ENCODE data around the gene PRPS2. TPM values are rescaled to one million over a fixed set of nuclear protein-coding genes. Genes with fewer than 3 reads are reported as not detected.

The PRPS2 gene
- total and polyA plus RNA-seq, 2 donors = 39.7 to 73.9 TPM

DNA sequence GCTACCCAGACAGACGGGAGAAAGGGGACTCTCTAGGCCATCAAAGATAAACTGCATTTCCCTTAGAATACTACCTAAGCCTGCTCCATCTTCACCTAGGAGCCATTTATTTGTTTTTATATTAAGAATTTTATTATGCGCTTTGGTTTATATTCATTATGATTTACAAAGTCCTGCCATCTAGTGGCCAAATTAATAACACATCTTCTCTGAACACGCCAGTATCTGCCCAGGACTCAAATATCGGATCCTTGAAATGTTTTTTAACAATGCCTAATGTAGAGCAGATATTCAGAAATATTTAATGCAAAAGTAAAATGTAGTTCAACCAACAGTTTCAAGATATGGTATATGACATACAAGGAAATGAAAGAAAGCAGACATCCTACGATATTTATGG is 20.8 kb upstream of the PRPS2 start:
- Histone ChIP-seq H3K27me3 (ENCODE audit: control insufficient read depth in 2 of 2, insufficient read depth in 1 of 2, low read length in 1 of 2) (peaks cover 0 to 6% of the 10 kb centered on the region in 2 donors), H3K4me1 (ENCODE audit: control insufficient read depth in 2 of 2, insufficient read depth in 2 of 2, low read length in 2 of 2) (no peaks in the 10 kb centered on the region), H3K4me3 (ENCODE audit: low read length in 2 of 2) (no peak overlapping the region), H3K36me3 (ENCODE audit: control insufficient read depth in 2 of 2, insufficient read depth in 2 of 2, low read length in 1 of 2) (no peaks in the 10 kb centered on the region), H3K27ac (ENCODE audit: low read depth in 1 of 2, low read length in 1 of 2) (no peak overlapping the region), H3K9me3 (ENCODE audit: control insufficient read depth in 2 of 2, insufficient read depth in 1 of 2, low read length in 1 of 2) (no peaks in the 10 kb centered on the region)
- peak in 3 of 9 donors; percentile 18 to 50 (median 19) for DNase-seq (ENCODE audit: low read depth in 6 of 9, low spot score in 9 of 9)
- WGBS = 45% methylated on average over 5 of the region's 5 CpGs

GRCh38 chrX:12771445-12772069 is 19.7 kb upstream of the PRPS2 start:
- WGBS = 29% methylated on average over 22 of the region's 22 CpGs
- Histone ChIP-seq H3K4me3 (ENCODE audit: low read length in 2 of 2) (no peak overlapping the region), H3K27ac (ENCODE audit: low read depth in 1 of 2, low read length in 1 of 2) (no peak overlapping the region), H3K4me1 (ENCODE audit: control insufficient read depth in 2 of 2, insufficient read depth in 2 of 2, low read length in 2 of 2) (no peaks in the 10 kb centered on the region), H3K27me3 (ENCODE audit: control insufficient read depth in 2 of 2, insufficient read depth in 1 of 2, low read length in 1 of 2) (peaks cover 0 to 6% of the 10 kb centered on the region in 2 donors), H3K36me3 (ENCODE audit: control insufficient read depth in 2 of 2, insufficient read depth in 2 of 2, low read length in 1 of 2) (no peaks in the 10 kb centered on the region), H3K9me3 (ENCODE audit: control insufficient read depth in 2 of 2, insufficient read depth in 1 of 2, low read length in 1 of 2) (no peaks in the 10 kb centered on the region)
- peak; percentile 30 to 85 (median 55) for DNase-seq (ENCODE audit: low read depth in 6 of 9, low spot score in 9 of 9)

DNA sequence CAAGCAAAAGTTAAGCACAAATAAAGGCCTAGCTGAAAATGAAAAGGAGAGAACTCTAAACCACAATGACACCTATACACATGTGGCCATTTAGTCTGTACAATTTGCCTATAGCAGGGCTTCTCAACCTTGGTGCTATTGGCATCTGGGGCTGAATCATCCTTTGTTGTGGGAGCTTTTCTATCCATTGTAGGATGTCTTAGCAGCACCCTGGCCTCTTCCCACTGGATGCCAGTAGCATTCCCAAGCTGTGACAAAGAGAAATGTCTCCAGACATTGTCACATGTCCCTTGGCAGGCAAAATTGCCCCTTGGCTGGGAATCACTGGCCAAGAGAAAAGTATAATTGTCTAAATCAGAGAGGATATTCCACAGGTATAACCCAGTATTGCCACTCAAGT is 13.5 kb upstream of the PRPS2 start:
- Histone ChIP-seq H3K27me3 (ENCODE audit: control insufficient read depth in 2 of 2, insufficient read depth in 1 of 2, low read length in 1 of 2) (no peaks in the 10 kb centered on the region), H3K36me3 (ENCODE audit: control insufficient read depth in 2 of 2, insufficient read depth in 2 of 2, low read length in 1 of 2) (no peaks in the 10 kb centered on the region), H3K27ac (ENCODE audit: low read depth in 1 of 2, low read length in 1 of 2) (no peak overlapping the region), H3K9me3 (ENCODE audit: control insufficient read depth in 2 of 2, insufficient read depth in 1 of 2, low read length in 1 of 2) (no peaks in the 10 kb centered on the region), H3K4me3 (ENCODE audit: low read length in 2 of 2) (no peak overlapping the region), H3K4me1 (ENCODE audit: control insufficient read depth in 2 of 2, insufficient read depth in 2 of 2, low read length in 2 of 2) (no peaks in the 10 kb centered on the region)
- no peak for DNase-seq (ENCODE audit: low read depth in 6 of 9, low spot score in 9 of 9)

GRCh38 chrX:12779534-12779933 is 11.7 kb upstream of the PRPS2 start:
- no peaks in the 10 kb centered on the region for H3K27me3 ChIP-seq (ENCODE audit: control insufficient read depth in 2 of 2, insufficient read depth in 1 of 2, low read length in 1 of 2)

GRCh38 chrX:12788645-12789044 is 2.6 kb upstream of the PRPS2 start:
- no peaks in the 10 kb centered on the region for H3K36me3 ChIP-seq (ENCODE audit: control insufficient read depth in 2 of 2, insufficient read depth in 2 of 2, low read length in 1 of 2)
- peaks cover 0 to 3% of the 10 kb centered on the region in 2 donors for H3K27me3 ChIP-seq (ENCODE audit: control insufficient read depth in 2 of 2, insufficient read depth in 1 of 2, low read length in 1 of 2)
- peaks cover 2 to 3% of the 10 kb centered on the region in 2 donors for H3K4me1 ChIP-seq (ENCODE audit: control insufficient read depth in 2 of 2, insufficient read depth in 2 of 2, low read length in 2 of 2)
- 95% methylated on average over 1 of the region's 1 CpG for WGBS
- H3K9me3 ChIP-seq (ENCODE audit: control insufficient read depth in 2 of 2, insufficient read depth in 1 of 2, low read length in 1 of 2) = no peaks in the 10 kb centered on the region
- DNase-seq (ENCODE audit: low read depth in 6 of 9, low spot score in 9 of 9) = no peak
- no peak overlapping the region for H3K4me3 ChIP-seq (ENCODE audit: low read length in 2 of 2)
- no peak overlapping the region for H3K27ac ChIP-seq (ENCODE audit: low read depth in 1 of 2, low read length in 1 of 2)

More at GRCh38 chrX:12779534-12779933, 11.7 kb upstream of the PRPS2 start:
- H3K4me3 ChIP-seq (ENCODE audit: low read length in 2 of 2) = no peak overlapping the region
- no peaks in the 10 kb centered on the region for H3K4me1 ChIP-seq (ENCODE audit: control insufficient read depth in 2 of 2, insufficient read depth in 2 of 2, low read length in 2 of 2)
- H3K27ac ChIP-seq (ENCODE audit: low read depth in 1 of 2, low read length in 1 of 2) = no peak overlapping the region
- 93% methylated on average over 4 of the region's 4 CpGs for WGBS
- H3K36me3 ChIP-seq (ENCODE audit: control insufficient read depth in 2 of 2, insufficient read depth in 2 of 2, low read length in 1 of 2) = no peaks in the 10 kb centered on the region
- no peaks in the 10 kb centered on the region for H3K9me3 ChIP-seq (ENCODE audit: control insufficient read depth in 2 of 2, insufficient read depth in 1 of 2, low read length in 1 of 2)
- no peak for DNase-seq (ENCODE audit: low read depth in 6 of 9, low spot score in 9 of 9)

GRCh38 chrX:12789976-12790375 is 1.2 kb upstream of the PRPS2 start:
- DNase-seq (ENCODE audit: low read depth in 6 of 9, low spot score in 9 of 9) = no peak
- 94% methylated on average over 4 of the region's 4 CpGs for WGBS
- H3K4me1 ChIP-seq (ENCODE audit: control insufficient read depth in 2 of 2, insufficient read depth in 2 of 2, low read length in 2 of 2) = peaks cover 2 to 3% of the 10 kb centered on the region in 2 donors
- H3K27ac ChIP-seq (ENCODE audit: low read depth in 1 of 2, low read length in 1 of 2) = no peak overlapping the region
- H3K9me3 ChIP-seq (ENCODE audit: control insufficient read depth in 2 of 2, insufficient read depth in 1 of 2, low read length in 1 of 2) = no peaks in the 10 kb centered on the region
- no peaks in the 10 kb centered on the region for H3K36me3 ChIP-seq (ENCODE audit: control insufficient read depth in 2 of 2, insufficient read depth in 2 of 2, low read length in 1 of 2)
- H3K4me3 ChIP-seq (ENCODE audit: low read length in 2 of 2) = no peak overlapping the region
- peaks cover 0 to 3% of the 10 kb centered on the region in 2 donors for H3K27me3 ChIP-seq (ENCODE audit: control insufficient read depth in 2 of 2, insufficient read depth in 1 of 2, low read length in 1 of 2)

DNA sequence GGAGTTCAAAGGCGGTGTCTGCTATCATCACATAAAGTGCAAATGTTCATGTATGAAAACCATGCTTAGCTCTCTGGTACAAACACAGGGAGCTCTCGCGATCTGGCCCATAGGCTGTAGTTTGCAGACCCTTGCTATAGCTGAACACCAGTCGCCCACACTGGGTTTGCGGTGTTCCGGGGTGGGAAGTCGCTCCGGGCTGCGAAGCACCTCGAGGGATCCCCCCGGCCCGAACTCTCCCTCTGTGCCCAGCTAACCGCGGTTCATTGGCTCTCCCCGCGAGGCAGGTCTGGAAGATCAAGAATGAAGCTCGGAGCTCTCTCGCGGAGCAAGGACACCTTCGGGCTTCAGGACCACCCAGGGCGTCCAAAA is 341 bp upstream of the PRPS2 start:
- no peak for DNase-seq (ENCODE audit: low read depth in 6 of 9, low spot score in 9 of 9)
- Histone ChIP-seq H3K27ac (ENCODE audit: low read depth in 1 of 2, low read length in 1 of 2) (no peak overlapping the region), H3K36me3 (ENCODE audit: control insufficient read depth in 2 of 2, insufficient read depth in 2 of 2, low read length in 1 of 2) (no peaks in the 10 kb centered on the region), H3K4me1 (ENCODE audit: control insufficient read depth in 2 of 2, insufficient read depth in 2 of 2, low read length in 2 of 2) (peaks cover 2 to 3% of the 10 kb centered on the region in 2 donors), H3K9me3 (ENCODE audit: control insufficient read depth in 2 of 2, insufficient read depth in 1 of 2, low read length in 1 of 2) (no peaks in the 10 kb centered on the region), H3K4me3 (ENCODE audit: low read length in 2 of 2) (peak overlapping the region; percentile 66 to 70), H3K27me3 (ENCODE audit: control insufficient read depth in 2 of 2, insufficient read depth in 1 of 2, low read length in 1 of 2) (peaks cover 0 to 3% of the 10 kb centered on the region in 2 donors)
- 1% methylated on average over 21 of the region's 21 CpGs for WGBS

GRCh38 chrX:12792711-12793110 is 1.5 kb downstream of the PRPS2 start:
- DNase-seq (ENCODE audit: low read depth in 6 of 9, low spot score in 9 of 9) = no peak
- Histone ChIP-seq H3K36me3 (ENCODE audit: control insufficient read depth in 2 of 2, insufficient read depth in 2 of 2, low read length in 1 of 2) (peaks cover 0 to 3% of the 10 kb centered on the region in 2 donors), H3K27me3 (ENCODE audit: control insufficient read depth in 2 of 2, insufficient read depth in 1 of 2, low read length in 1 of 2) (peaks cover 0 to 3% of the 10 kb centered on the region in 2 donors), H3K4me3 (ENCODE audit: low read length in 2 of 2) (peak overlapping the region in 1 of 2 donors; percentile 56), H3K4me1 (ENCODE audit: control insufficient read depth in 2 of 2, insufficient read depth in 2 of 2, low read length in 2 of 2) (peaks cover 2 to 3% of the 10 kb centered on the region in 2 donors), H3K9me3 (ENCODE audit: control insufficient read depth in 2 of 2, insufficient read depth in 1 of 2, low read length in 1 of 2) (no peaks in the 10 kb centered on the region), H3K27ac (ENCODE audit: low read depth in 1 of 2, low read length in 1 of 2) (no peak overlapping the region)
- 75% methylated on average over 3 of the region's 3 CpGs for WGBS

DNA sequence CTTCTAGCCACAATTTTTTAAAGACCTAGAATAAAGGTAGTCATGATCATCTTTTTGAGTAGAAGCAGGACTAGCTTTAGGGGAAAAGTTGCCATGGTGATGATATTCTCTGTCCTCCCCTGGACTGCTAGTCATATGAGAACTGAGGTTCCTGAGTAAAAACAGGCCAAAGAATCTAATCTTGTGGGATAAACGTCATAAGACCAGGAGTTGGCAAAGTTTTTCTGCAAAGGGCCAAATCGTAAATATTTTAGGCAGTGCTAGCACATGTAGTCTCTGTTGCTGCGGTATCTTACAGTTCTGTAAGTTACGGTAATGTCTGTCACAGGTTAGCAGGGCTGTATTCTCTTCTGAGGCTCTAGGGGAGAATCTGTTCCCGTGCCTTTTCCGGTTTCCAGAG is 3.4 kb downstream of the PRPS2 start:
- no peak overlapping the region for H3K4me3 ChIP-seq (ENCODE audit: low read length in 2 of 2)
- H3K27me3 ChIP-seq (ENCODE audit: control insufficient read depth in 2 of 2, insufficient read depth in 1 of 2, low read length in 1 of 2) = peaks cover 0 to 3% of the 10 kb centered on the region in 2 donors
- WGBS = 95% methylated on average over 6 of the region's 6 CpGs
- no peak for DNase-seq (ENCODE audit: low read depth in 6 of 9, low spot score in 9 of 9)
- H3K27ac ChIP-seq (ENCODE audit: low read depth in 1 of 2, low read length in 1 of 2) = no peak overlapping the region
- no peaks in the 10 kb centered on the region for H3K9me3 ChIP-seq (ENCODE audit: control insufficient read depth in 2 of 2, insufficient read depth in 1 of 2, low read length in 1 of 2)
- peaks cover 3 to 18% of the 10 kb centered on the region in 2 donors for H3K36me3 ChIP-seq (ENCODE audit: control insufficient read depth in 2 of 2, insufficient read depth in 2 of 2, low read length in 1 of 2)
- H3K4me1 ChIP-seq (ENCODE audit: control insufficient read depth in 2 of 2, insufficient read depth in 2 of 2, low read length in 2 of 2) = peaks cover 2 to 3% of the 10 kb centered on the region in 2 donors

All from thymus (tissue), 11 donors.